Measurements from ENCODE around the gene DPP10. TPM values are rescaled to one million over a fixed set of nuclear protein-coding genes. Genes with fewer than 3 reads are reported as not detected.

Gene DPP10
- total RNA-seq, 1 experiment from 2014 or later: not detected

- peak; percentile 4 for DNase-seq
- Histone ChIP-seq H3K36me3 (ENCODE audit: low read depth, low read length) (no peaks in the 10 kb centered on the region), H4K20me1 (ENCODE audit: low read length) (no peaks in the 10 kb centered on the region), H3K9me2 (replicated peaks; ENCODE audit: low read length) (no peaks in the 10 kb centered on the region), H3K9ac (ENCODE audit: low read length) (no peak overlapping the region), H3K27me3 (ENCODE audit: low read length) (peaks cover 41% of the 10 kb centered on the region), H3K4me2 (ENCODE audit: low read length) (no peak overlapping the region), H3K4me1 (ENCODE audit: insufficient read depth, low read length) (no peaks in the 10 kb centered on the region), H3K79me2 (ENCODE audit: low read length) (no peaks in the 10 kb centered on the region), H3F3A (ENCODE audit: low read length, unreplicated experiment) (no peaks in the 10 kb centered on the region), H3K4me3 (ENCODE audit: low read length) (no peak overlapping the region), H3K9me3 (ENCODE audit: low read length) (no peaks in the 10 kb centered on the region), H2AFZ (ENCODE audit: low read length) (no peak overlapping the region), H3K27ac (ENCODE audit: low read length) (no peak overlapping the region)
- no TSS peak for BruUV-seq (replicated peaks)
- TF ChIP-seq CTCF (conservative IDR thresholded peaks at IDR 0.05; ENCODE audit: low read depth, low read length) (peak; percentile 31; the same call in 1 of the 2 replicates), EZH2 (IDR thresholded peaks at IDR 0.05; ENCODE audit: low read length, unreplicated experiment) (no peak)
- CTCF ChIA-PET: no interaction called here
- POLR2A ChIA-PET (ENCODE audit: unreplicated experiment): no interaction called here
- intact Hi-C loops (cut with micrococcal nuclease): no loop called here
- peak; percentile 51 for ATAC-seq
Measured at GRCh38 chr2:115194623-115195022, 752.2 kb downstream of the DPP10 start.

- Histone ChIP-seq H3K9me2 (replicated peaks; ENCODE audit: low read length) (no peaks in the 10 kb centered on the region), H2AFZ (ENCODE audit: low read length) (no peak overlapping the region), H3K79me2 (ENCODE audit: low read length) (no peaks in the 10 kb centered on the region), H3K9me3 (ENCODE audit: low read length) (no peaks in the 10 kb centered on the region), H3K36me3 (ENCODE audit: low read depth, low read length) (no peaks in the 10 kb centered on the region), H3K4me2 (ENCODE audit: low read length) (no peak overlapping the region), H3F3A (ENCODE audit: low read length, unreplicated experiment) (no peaks in the 10 kb centered on the region), H4K20me1 (ENCODE audit: low read length) (no peaks in the 10 kb centered on the region), H3K9ac (ENCODE audit: low read length) (no peak overlapping the region), H3K27ac (ENCODE audit: low read length) (no peak overlapping the region), H3K27me3 (ENCODE audit: low read length) (peaks cover 32% of the 10 kb centered on the region), H3K4me1 (ENCODE audit: insufficient read depth, low read length) (no peaks in the 10 kb centered on the region), H3K4me3 (ENCODE audit: low read length) (no peak overlapping the region)
- ChIA-PET POLR2A (ENCODE audit: unreplicated experiment) (no interaction called here), CTCF (no interaction called here)
- DNase-seq (no peak), ATAC-seq (no peak)
- intact Hi-C loops (cut with micrococcal nuclease): no loop called here
- no TSS peak for BruUV-seq (replicated peaks)
- no peak for TF ChIP-seq EZH2 (IDR thresholded peaks at IDR 0.05; ENCODE audit: low read length, unreplicated experiment)
- TF ChIP-seq EZH2phosphoT487 (IDR thresholded peaks at IDR 0.05; ENCODE audit: borderline replicate concordance, low read length): no peak
- TF ChIP-seq CTCF (conservative IDR thresholded peaks at IDR 0.05; ENCODE audit: low read depth, low read length): no peak
Measured at GRCh38 chr2:115196587-115196986, 754.1 kb downstream of the DPP10 start.

- CTCF ChIA-PET: no interaction called here
Measured at GRCh38 chr2:115199966-115200365, 757.5 kb downstream of the DPP10 start.

More at GRCh38 chr2:115199966-115200365, 757.5 kb downstream of the DPP10 start:
- H3K27me3 ChIP-seq (ENCODE audit: low read length): peaks cover 7% of the 10 kb centered on the region; the same call in 1 of the 2 replicates
- H3K4me1 ChIP-seq (ENCODE audit: insufficient read depth, low read length): no peaks in the 10 kb centered on the region
- no TSS peak for BruUV-seq (replicated peaks)
- H3K9ac ChIP-seq (ENCODE audit: low read length): no peak overlapping the region
- no peak for TF ChIP-seq CTCF (conservative IDR thresholded peaks at IDR 0.05; ENCODE audit: low read depth, low read length)
- TF ChIP-seq EZH2phosphoT487 (IDR thresholded peaks at IDR 0.05; ENCODE audit: borderline replicate concordance, low read length): no peak
- TF ChIP-seq EZH2 (IDR thresholded peaks at IDR 0.05; ENCODE audit: low read length, unreplicated experiment): no peak
- H2AFZ ChIP-seq (ENCODE audit: low read length): no peak overlapping the region
- H3K4me2 ChIP-seq (ENCODE audit: low read length): no peak overlapping the region
- H4K20me1 ChIP-seq (ENCODE audit: low read length): no peaks in the 10 kb centered on the region
- intact Hi-C loops (cut with micrococcal nuclease): no loop called here
- ATAC-seq: no peak
- H3K9me3 ChIP-seq (ENCODE audit: low read length): no peaks in the 10 kb centered on the region
- H3K27ac ChIP-seq (ENCODE audit: low read length): no peak overlapping the region
- H3K36me3 ChIP-seq (ENCODE audit: low read depth, low read length): no peaks in the 10 kb centered on the region
- H3K4me3 ChIP-seq (ENCODE audit: low read length): no peak overlapping the region
- DNase-seq: no peak
- H3F3A ChIP-seq (ENCODE audit: low read length, unreplicated experiment): no peaks in the 10 kb centered on the region
- H3K79me2 ChIP-seq (ENCODE audit: low read length): no peaks in the 10 kb centered on the region
- POLR2A ChIA-PET (ENCODE audit: unreplicated experiment): no interaction called here
- H3K9me2 ChIP-seq (replicated peaks; ENCODE audit: low read length): no peaks in the 10 kb centered on the region

Measured in PC-3 (cell line).